Activated CD4-positive, CD25-positive, alpha-beta regulatory T cell treated with anti-CD3 and anti-CD28 coated beads, Interleukin-2, amount 50 U/mL, for 24 hours (primary cell): ENCODE results near the gene HGS.
"Not testable (repeated sequence)": the region's sequence is repeated elsewhere in the genome, so short reads cannot be mapped to it uniquely, and the experiment has no call there.

Experiments used
- ATAC-seq, 2 donors: fragments of 150-1000 bp; cut with Tn5 transposase; one replicate each; pipeline ENCODE4 v1.10.0; 2021; ENCODE audit warnings: mild to moderate bottlenecking in 1 of 2, moderate library complexity in 1 of 2

Gene HGS

DNA sequence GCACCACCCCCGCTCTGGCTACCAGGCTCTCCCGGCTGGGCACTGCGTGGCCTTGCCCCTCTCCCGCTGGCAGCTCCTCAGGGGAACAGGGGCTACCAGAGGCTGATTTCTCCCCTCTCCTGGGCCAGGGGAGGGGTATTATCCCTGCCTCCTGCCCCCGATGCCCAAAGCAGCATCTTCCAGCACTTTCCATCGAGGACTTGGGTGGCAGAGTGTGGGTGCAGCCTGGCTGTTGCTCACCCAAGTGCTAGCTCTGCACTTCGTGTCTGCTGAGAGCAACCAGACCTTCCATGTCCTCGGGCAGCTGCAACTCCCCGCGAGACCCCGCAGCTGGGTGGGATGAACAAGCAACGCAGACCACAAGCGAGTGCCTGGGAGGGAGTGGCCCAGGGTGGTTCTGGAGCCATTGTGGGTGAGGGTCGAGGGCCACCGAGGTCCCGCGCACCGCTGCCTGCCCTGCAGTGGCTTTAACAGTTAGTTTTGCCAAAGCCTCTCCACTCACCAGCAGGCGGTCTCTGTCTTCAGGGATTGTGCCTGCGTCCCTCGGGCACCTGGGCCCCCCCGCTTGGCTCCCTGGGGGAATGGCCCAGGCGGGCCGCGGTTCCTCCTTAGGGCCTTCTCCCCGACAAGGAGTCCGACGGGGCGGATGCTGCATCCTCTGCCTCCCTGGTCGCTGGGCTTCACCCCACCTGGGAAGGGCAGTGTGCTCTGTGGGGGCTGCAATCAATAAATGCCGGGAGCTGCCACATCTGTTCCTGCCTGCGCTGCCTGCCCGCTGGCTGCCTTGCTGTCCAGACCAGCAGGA is 36.7 kb downstream of the HGS start:
- ATAC-seq, result no peak

DNA sequence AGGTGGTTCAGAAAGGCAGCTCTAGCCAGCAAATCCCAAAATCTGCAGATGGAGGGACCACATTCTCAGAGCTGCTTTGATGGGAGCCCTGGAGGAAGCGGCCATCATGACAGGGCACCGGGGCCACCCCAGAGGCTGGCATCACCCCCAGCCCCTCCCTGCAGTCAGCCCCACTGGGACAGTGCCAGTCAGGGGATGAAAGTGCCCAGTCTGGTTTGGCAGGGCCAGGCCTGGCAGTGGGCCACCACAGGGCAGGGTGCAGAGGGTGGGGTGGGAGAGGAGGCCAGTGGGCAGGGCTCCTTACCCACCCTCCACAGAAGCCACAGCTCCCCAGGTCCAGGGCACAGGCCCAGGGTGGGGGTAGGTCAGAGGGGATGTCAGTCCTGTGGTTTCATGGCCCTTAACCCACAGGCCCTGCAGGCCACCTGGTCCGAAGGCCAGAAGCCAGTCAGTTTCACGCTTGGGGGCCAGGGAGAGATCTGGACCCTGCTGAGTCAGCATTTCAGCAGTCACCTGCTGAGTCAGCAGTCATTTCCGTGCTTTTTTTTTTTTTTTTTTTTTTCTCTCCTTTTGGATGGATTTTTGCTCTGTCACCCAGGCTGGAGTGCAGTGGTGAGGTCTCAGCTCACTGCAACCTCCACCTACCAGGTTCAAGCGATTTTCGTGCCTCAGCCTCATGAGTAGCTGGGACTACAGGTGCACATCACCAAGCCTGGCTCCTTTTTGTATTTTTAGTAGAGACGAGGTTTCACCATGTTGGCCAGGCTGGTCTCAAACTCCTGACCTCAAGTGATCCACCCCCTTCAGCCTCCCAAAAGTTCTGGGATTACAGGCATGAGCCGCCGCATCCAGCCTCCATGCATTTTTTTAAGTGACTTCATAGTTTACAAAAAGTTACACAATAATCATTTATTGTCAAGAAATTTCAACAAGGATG is 38.6 kb downstream of the HGS start:
- ATAC-seq, result peak in 1 of 2 donors; percentile 13

GRCh38 chr17:81723651-81724209 is 39.9 kb downstream of the HGS start:
- ATAC-seq, result no peak

DNA sequence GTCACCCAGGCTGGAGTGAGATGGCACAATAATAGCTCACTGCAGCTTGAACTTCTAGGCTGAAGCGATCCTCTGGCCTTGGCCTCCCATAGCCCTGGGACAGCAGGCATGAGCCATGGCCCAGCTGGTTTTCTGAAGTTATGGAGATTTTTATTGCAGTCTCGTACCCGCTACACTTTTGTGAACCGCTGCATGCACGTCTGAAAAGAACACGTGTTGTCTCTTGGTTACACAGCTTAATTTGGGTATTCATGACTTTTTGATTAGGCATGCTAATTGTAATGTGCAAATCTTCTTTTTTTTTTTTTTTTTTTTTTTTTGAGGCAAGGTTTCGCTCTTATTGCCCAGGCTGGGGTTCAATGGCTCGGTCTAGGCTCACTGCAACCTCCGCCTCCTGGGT is 41.6 kb downstream of the HGS start:
- no peak for ATAC-seq

DNA sequence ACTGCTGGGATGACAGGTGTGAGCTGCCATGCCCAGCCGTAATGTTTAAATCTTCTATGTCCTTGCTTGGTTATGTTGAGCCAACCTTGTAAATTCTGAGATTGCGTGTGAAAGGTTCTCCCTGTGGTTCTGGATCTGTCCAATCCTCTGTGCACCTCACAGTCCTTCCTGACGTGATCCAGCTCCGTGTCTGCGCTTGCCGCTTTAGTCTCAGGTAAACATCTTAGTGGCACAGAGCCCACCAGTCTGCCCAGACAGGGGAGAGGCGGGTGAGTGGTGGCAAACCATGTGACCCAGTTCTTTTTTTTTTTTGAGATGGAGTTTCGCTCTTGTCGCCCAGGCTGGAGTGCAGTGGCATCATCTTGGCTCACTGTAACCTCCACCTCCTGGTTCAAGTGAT is 42.2 kb downstream of the HGS start:
- ATAC-seq, result no peak

GRCh38 chr17:81727324-81728031 is 43.7 kb downstream of the HGS start:
- ATAC-seq, result no peak

GRCh38 chr17:81733507-81734404 is 49.9 kb downstream of the HGS start:
- ATAC-seq, result peak; percentile 83 to 85

GRCh38 chr17:81734405-81735263 is 50.8 kb downstream of the HGS start:
- no peak for ATAC-seq

- peak; percentile 19 to 21 for ATAC-seq
These were observed 51.7 kb downstream of the HGS start for GRCh38 chr17:81735264-81736102.

- ATAC-seq, result no peak
These were observed 54.4 kb downstream of the HGS start for GRCh38 chr17:81737947-81738800.

DNA sequence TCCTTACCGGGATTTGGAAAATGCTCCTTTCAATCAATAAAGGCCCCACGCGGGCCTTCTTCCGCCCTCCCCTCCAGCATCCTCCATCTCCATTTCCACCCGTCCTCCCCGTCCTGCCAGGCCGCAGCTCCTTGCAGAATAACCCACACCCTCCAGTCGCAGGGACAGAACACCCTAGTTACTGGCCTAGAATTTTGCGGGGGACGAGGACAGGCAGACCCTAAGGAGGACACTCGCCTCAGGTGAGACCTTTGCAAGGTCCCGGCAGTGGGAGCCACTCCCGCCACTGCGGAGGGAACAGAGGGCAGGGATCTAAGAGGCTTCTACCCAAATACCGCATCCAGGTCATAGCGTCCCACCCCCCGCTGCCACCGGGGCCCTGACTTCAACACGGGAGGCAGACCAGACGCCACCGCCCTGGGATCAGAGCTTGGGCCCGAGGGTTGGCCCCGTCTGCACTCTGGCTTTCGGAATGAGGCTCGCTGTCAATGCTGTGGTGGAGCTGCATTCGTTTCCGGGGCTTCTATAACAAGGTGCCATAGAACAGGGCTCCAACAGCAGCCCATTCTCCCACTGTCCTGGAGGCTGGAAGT is 55.1 kb downstream of the HGS start:
- ATAC-seq, result no peak

DNA sequence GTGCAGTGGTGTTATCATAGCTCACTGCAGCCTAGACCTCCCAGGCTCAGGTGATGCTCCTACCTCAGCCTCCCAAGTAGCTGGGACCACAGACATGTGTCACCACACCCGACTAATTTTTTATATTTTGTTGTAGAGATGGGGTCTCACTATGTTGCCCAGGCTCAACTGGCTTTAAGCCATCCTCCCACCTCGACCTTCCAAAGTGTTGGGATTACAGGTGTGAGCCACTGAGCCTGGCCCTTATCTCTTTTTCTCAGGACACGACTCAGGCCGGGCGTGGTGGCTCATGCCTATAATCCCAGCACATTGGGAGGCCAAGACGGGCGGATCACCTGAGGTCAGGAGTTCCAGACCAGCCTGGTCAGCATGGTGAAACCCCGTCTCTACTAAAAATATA is 55.8 kb downstream of the HGS start:
- not testable (repeated sequence) for ATAC-seq

DNA sequence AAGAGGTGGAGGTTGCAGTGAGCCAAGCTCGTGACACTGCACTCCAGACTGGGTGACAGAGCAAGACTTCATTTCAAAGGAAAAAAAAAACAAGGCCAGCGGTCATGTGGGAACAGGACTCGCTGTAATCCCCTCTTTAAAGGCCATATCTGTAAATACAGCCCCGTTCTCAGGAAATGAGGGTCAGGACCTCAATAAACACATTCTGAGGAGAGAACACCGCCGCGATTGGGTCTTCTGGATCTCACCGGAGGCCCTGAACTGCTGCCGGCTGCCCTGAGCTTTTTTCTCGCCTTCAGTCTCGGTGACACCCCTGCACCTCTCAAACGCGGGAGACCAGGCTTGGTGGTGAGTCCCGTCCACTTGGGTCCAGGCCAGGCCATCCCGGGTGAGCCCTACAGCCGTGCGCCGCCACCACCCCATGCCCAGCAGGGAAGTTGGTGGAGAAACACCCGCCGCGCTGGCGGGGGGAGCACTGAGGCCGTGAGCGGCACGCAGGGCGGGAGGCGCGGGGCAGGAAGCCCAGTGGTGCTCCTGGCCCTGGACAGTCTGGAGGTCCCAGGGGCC is 56.7 kb downstream of the HGS start:
- ATAC-seq, result no peak

DNA sequence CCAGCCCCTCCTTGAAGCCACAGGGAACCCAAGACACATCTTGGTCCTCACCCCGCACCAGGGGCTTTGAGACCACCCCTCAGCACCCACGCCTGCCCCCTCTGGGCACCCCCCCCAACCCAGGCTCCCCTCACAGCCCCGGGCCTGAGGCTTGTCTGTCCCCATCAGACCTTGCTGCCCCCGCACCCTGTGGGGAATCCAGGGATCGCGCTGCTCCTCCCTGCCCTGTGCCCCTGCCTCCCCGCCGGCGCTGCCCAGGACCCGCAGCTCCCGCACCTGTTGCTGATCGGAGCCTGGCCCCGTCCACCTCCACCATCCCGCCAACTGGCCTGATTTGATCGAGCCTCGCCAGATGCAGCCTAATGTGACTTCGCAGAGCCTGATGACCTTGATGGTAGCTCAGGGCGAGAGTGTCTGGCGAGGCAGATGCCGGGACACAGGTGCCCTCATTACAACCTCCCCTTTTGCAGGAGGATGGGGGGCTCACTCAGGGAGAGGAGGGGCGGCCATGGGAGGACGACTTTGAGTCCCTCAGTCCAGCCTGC is 57.3 kb downstream of the HGS start:
- peak in 1 of 2 donors; percentile 30 for ATAC-seq

DNA sequence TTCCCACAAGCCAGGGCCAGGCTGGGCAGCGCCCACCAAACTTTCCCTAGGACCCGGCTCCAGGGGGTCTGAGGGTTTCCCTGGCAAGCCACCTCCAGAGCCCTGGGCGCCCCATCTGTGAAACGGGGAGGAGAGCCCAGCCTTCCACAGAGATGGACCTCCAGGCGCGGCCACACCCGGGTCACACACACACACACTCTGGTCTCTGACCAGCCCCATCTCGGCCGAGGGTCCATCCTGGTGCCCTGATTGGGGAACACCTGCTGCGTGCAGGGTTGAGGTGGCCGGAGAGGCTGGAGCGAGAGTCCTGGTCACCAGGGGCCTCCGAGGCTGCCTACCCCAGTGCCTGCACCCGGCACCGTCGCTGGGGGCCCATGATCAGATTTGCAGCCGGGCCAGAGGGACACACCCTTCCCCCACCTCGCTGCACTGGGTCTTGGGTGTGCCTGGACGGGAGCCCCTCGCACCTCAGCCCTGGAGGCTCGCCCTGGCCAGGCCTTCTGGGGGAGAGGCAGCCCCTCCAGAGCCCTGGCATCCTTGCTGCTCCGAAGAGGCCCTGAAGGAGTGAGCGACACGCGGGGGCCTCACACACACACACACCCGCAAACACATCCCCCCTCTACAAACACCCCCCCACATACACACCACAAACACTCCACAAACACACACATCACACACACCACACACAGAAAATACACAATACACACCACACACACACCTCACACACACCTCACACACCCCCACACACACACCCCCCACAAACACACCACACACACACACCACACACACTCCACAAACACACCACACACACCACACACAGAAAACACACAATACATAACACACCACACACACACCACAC is 58.0 kb downstream of the HGS start:
- ATAC-seq, result no peak
